Gastrocnemius medialis (tissue), 4 donors: Measurements from ENCODE around the gene GPR63. TPM values are rescaled to one million over a fixed set of nuclear protein-coding genes. Genes with fewer than 3 reads are reported as not detected.

Experiments used
- ATAC-seq, 2 donors: fragments of 150-250 bp; one replicate each; pipeline ENCODE4 v1.9.1; 2016
- DNase-seq, 2 donors: peaks; one replicate each; pipeline ENCODE4 v3.0.0-alpha.2; 2019
- H3K27ac ChIP-seq, 4 donors: fragments of 200-600 bp; sonication (generic); 1 replicate in 1 of 4; 2 replicates in 3 of 4; pipeline ENCODE4 v1.5.1; 2016 to 2018; ENCODE audit warnings: mild to moderate bottlenecking in 2 of 4, moderate library complexity in 1 of 4
- H3K27me3 ChIP-seq, 3 donors: fragments of 200-600 bp; sonication (generic) in 2 of 3; 1 replicate in 1 of 3; 2 replicates in 2 of 3; pipeline versions ENCODE4 v1.5.1 to v1.6.0; 2016 to 2019; ENCODE audit warnings: mild to moderate bottlenecking in 1 of 3, moderate library complexity in 1 of 3
- H3K36me3 ChIP-seq, 2 donors: fragments of 200-600 bp; sonication (generic) in 1 of 2; one replicate each; pipeline ENCODE4 v1.5.1; 2017 to 2018
- H3K4me1 ChIP-seq, 2 donors: fragments of 200-600 bp; sonication (generic) in 1 of 2; one replicate each; pipeline ENCODE4 v1.5.1; 2016 to 2017; ENCODE audit warnings: mild to moderate bottlenecking in 2 of 2
- H3K4me3 ChIP-seq, 4 donors: fragments of 200-600 bp; sonication (generic) in 3 of 4; 1 replicate in 1 of 4; 2 replicates in 3 of 4; pipeline ENCODE4 v1.5.1; 2016 to 2019; ENCODE audit warnings: mild to moderate bottlenecking in 2 of 4
- H3K9me3 ChIP-seq, 3 donors: fragments of 200-600 bp; sonication (generic) in 2 of 3; 1 replicate in 1 of 3; 2 replicates in 2 of 3; pipeline ENCODE4 v1.5.1; 2016 to 2019
- CTCF ChIP-seq, 5 experiments: fragments of 450-650 bp in 3 of 5; fragments of 200-600 bp in 2 of 5; sonication (generic) in 2 of 5; IDR thresholded peaks in 4 of 5; conservative IDR thresholded peaks in 1 of 5; 1 replicate in 4 of 5; 2 replicates in 1 of 5; pipeline ENCODE4 v1.5.1; 2016 to 2019; ENCODE audit warnings: antibody characterized with exemption in 5 of 5, mild to moderate bottlenecking in 3 of 5, moderate library complexity in 3 of 5
- POLR2A ChIP-seq, 2 donors: fragments of 450-650 bp; IDR thresholded peaks; one replicate each; pipeline ENCODE4 v1.6.1; 2017; ENCODE audit warnings: antibody characterized with exemption in 2 of 2, mild to moderate bottlenecking in 2 of 2, moderate library complexity in 2 of 2
- in situ Hi-C, 4 donors: fragments of 200-750 bp; cut with MboI; loops; one replicate each; pipeline versions ENCODE4 v1.15.0 to v1.8.0; 2017; ENCODE audit warnings: low sequenced_read_pairs in 4 of 4
- intact Hi-C: fragments of 100-400 bp; cut with DNase I; formaldehyde crosslinking; loops from one replicate; pipeline ENCODE4 v1.15.1; 2023; ENCODE audit warnings: low total_unique reads
- total RNA-seq, 4 donors: library from RNA; depleted of rRNA; stranded (reverse); fragments of >200 nt; gene quantifications; one replicate each; pipeline versions ENCODE4 v1.1.0 to v1.2.3, GENCODE V29; 2016

GPR63 gene
- total RNA-seq, 4 donors from 2014 or later: 0.07 to 0.16 (median 0.10) TPM; not detected in 1

- Histone ChIP-seq H3K27ac (no peak overlapping the region), H3K9me3 (no peaks in the 10 kb centered on the region), H3K27me3 (no peaks in the 10 kb centered on the region), H3K4me1 (no peaks in the 10 kb centered on the region), H3K4me3 (no peak overlapping the region), H3K36me3 (no peaks in the 10 kb centered on the region)
- ATAC-seq: no peak
- no peak for TF ChIP-seq POLR2A (IDR thresholded peaks at IDR 0.05)
- TF ChIP-seq CTCF (IDR thresholded peaks at IDR 0.05 in 4 of 5, conservative IDR thresholded peaks at IDR 0.05 in 1 of 5): no peak
- in situ Hi-C loops (no loop called here), intact Hi-C loops (no loop called here)
- no peak for DNase-seq
Observed at GRCh38 chr6:96789871-96790270, 47.4 kb downstream of the GPR63 start.

- H3K27ac ChIP-seq: no peak overlapping the region
- H3K4me1 ChIP-seq: no peaks in the 10 kb centered on the region
- DNase-seq: no peak
- H3K4me3 ChIP-seq: no peak overlapping the region
- no peaks in the 10 kb centered on the region for H3K36me3 ChIP-seq
- no peaks in the 10 kb centered on the region for H3K9me3 ChIP-seq
- intact Hi-C loops (no loop called here), in situ Hi-C loops (no loop called here)
- ATAC-seq: no peak
- no peaks in the 10 kb centered on the region for H3K27me3 ChIP-seq
- TF ChIP-seq POLR2A (IDR thresholded peaks at IDR 0.05) (no peak), CTCF (IDR thresholded peaks at IDR 0.05 in 4 of 5, conservative IDR thresholded peaks at IDR 0.05 in 1 of 5) (no peak)
Observed at GRCh38 chr6:96787846-96788580, 49.3 kb downstream of the GPR63 start.

GRCh38 chr6:96786336-96786735, 50.9 kb downstream of the GPR63 start:
- no peak overlapping the region for H3K27ac ChIP-seq
- ATAC-seq (no peak), DNase-seq (no peak)
- H3K36me3 ChIP-seq: no peaks in the 10 kb centered on the region
- intact Hi-C loops: no loop called here
- no peak overlapping the region for H3K4me3 ChIP-seq
- in situ Hi-C loops: no loop called here
- no peaks in the 10 kb centered on the region for H3K9me3 ChIP-seq
- TF ChIP-seq CTCF (IDR thresholded peaks at IDR 0.05 in 4 of 5, conservative IDR thresholded peaks at IDR 0.05 in 1 of 5) (no peak), POLR2A (IDR thresholded peaks at IDR 0.05) (no peak)
- no peaks in the 10 kb centered on the region for H3K27me3 ChIP-seq
- no peaks in the 10 kb centered on the region for H3K4me1 ChIP-seq

- Histone ChIP-seq H3K27ac (no peak overlapping the region), H3K4me3 (no peak overlapping the region), H3K9me3 (no peaks in the 10 kb centered on the region), H3K36me3 (no peaks in the 10 kb centered on the region), H3K4me1 (no peaks in the 10 kb centered on the region), H3K27me3 (no peaks in the 10 kb centered on the region)
- intact Hi-C loops: no loop called here
- in situ Hi-C loops: no loop called here
- TF ChIP-seq POLR2A (IDR thresholded peaks at IDR 0.05) (no peak), CTCF (IDR thresholded peaks at IDR 0.05 in 4 of 5, conservative IDR thresholded peaks at IDR 0.05 in 1 of 5) (no peak)
- DNase-seq: no peak
- no peak for ATAC-seq
Observed at GRCh38 chr6:96784650-96785049, 52.6 kb downstream of the GPR63 start.

GRCh38 chr6:96783307-96783706, 54.0 kb downstream of the GPR63 start:
- no peaks in the 10 kb centered on the region for H3K27me3 ChIP-seq

More at GRCh38 chr6:96783307-96783706, 54.0 kb downstream of the GPR63 start:
- in situ Hi-C loops (no loop called here), intact Hi-C loops (no loop called here)
- DNase-seq (no peak), ATAC-seq (no peak)
- H3K36me3 ChIP-seq: no peaks in the 10 kb centered on the region
- TF ChIP-seq POLR2A (IDR thresholded peaks at IDR 0.05): no peak
- no peak for TF ChIP-seq CTCF (IDR thresholded peaks at IDR 0.05 in 4 of 5, conservative IDR thresholded peaks at IDR 0.05 in 1 of 5)
- no peaks in the 10 kb centered on the region for H3K4me1 ChIP-seq
- no peaks in the 10 kb centered on the region for H3K9me3 ChIP-seq
- H3K4me3 ChIP-seq: no peak overlapping the region
- H3K27ac ChIP-seq: no peak overlapping the region
